Keratinocyte (primary cell): ENCODE results near the gene FNIP2.

Experiments used
- CTCF ChIP-seq, 3 experiments: IDR thresholded peaks in 1 of 3; conservative IDR thresholded peaks in 1 of 3; optimal IDR thresholded peaks in 1 of 3; 2 replicates in 2 of 3; 3 replicates in 1 of 3; pipeline versions ENCODE3 to v1.5.1; 2011; ENCODE audit warnings: low read length in 3 of 3, mild to moderate bottlenecking in 3 of 3, moderate library complexity in 2 of 3, control low read depth in 1 of 3, inconsistent platforms in 1 of 3; ENCODE audit not compliant: insufficient read depth in 2 of 3; ENCODE audit errors: extremely low read depth in 1 of 3
- EZH2 ChIP-seq: IDR thresholded peaks from one replicate; pipeline ENCODE4 v1.6.1; 2012; ENCODE audit warnings: inconsistent platforms, mild to moderate bottlenecking, low read length, moderate library complexity

- TF ChIP-seq EZH2 (no peak), CTCF (optimal IDR thresholded peaks at IDR 0.05 in 1 of 3, IDR thresholded peaks at IDR 0.05 in 1 of 3, conservative IDR thresholded peaks at IDR 0.05 in 1 of 3; ENCODE audit: extremely low read depth in 1 of 3, insufficient read depth in 2 of 3, low read length in 3 of 3) (no peak)
These were observed 18.4 kb upstream of the FNIP2 start for GRCh38 chr4:158750379-158750778.
